ENCODE data around the gene PLA2R1.

Gene PLA2R1

GRCh38 chr2:160062292-160063005, at the start of gene PLA2R1:
Gene PLA2R1, minus strand, starts transcription at chr2:160062615. Its CDS starts 212 bp downstream, at chr2:160062403.
- no peak for DNase-seq

GRCh38 chr2:160110674-160111239, 48.3 kb upstream of the PLA2R1 start:
- DNase-seq = no peak

GRCh38 chr2:160109939-160110673, 47.7 kb upstream of the PLA2R1 start:
- peak; percentile 88 for DNase-seq

DNA sequence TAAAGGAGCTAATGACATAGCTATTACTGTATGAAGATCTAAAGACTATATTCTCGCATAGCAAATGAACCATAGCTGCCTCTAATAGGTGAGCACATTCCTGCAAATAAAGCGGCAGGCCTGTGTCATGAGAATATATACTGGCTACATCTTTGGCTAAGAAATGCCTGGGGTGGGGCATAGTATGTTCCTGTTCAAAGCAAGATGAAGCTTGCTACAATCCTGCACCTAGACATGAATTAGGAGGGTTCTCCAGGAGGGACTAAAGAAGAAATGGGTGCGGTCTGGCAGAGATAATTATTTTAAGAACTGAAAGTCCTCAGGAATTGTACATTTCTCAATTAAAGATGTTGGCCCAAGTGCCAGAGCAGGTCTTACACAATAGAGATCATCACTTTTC, 46.8 kb upstream of the PLA2R1 start:
- DNase-seq = no peak

DNA sequence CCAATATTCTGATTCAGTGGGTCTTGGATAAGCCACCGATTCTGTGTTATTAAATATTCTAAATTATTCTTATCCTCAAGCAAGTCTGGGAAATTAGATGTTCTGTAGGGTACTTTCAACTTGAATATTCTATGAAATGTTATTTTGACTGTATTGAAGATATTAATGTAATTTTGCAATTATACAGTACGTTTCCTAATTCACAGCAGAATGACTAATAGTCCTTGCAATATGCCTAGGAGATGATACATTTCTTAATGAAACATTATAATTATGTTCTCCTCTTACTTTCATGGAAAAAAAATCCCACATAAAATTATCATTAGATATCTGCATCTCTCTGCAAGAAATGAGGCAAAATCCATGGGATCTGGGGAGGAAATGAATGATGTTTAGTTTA, 46.2 kb upstream of the PLA2R1 start:
- DNase-seq = peak; percentile 13

DNA sequence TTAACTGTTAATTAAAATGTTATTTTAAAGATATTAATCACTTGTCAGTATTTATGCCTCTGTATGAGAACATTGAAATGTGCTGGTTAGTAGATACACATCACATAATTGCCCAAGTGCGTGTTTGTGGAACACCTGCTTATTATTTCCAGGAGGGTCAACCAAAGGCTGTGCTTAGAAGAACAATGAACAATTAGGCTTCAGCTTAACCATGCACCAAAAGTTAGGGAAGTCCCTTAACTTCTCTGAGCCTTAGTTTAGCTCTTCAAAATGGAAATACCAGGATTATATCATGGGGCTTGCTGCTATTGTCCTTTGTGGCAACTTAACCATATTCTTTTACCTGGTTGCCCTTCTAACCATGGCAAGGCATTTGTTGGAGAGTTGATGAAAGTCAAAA, 43.0 kb upstream of the PLA2R1 start:
- no peak for DNase-seq

DNA sequence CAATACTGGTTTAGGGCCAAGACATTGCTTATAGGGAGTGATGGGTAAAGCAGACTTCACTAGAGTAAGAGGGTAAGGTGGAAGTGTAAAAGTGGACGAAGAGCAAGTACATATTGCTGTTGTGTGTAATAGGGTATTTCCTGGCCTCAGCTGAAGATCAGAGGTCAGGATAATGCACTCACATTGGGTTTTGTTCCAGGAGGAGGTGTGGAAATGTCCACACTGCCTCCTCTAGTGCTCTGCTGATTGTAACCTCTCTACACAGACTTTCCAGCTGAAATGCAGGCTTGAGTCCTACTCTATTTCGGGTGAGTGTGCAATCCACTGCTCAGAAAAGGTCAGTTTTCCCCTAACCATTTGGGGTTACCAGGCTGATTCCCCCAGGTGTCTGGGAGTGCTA, 41.7 kb upstream of the PLA2R1 start:
- no peak for DNase-seq

DNA sequence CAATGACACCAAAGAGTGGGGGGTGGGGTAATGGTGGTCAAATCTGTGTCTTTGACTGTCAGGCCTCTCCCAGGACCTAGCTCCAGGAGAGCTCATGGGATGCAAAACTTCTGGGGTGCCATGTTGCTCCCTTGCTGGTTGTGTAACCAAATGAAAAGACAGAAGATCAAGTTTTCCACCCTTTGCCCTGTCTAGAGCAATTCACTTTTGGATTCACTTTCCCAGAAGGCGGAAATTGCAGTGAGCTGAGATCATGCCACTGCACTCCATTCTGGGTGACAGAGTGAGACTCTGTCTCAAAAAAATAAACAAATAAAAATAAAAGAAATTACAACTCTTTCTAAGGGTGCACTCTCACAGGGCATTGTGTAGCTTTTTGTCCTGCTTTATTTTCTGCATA, 34.9 kb upstream of the PLA2R1 start:
- DNase-seq = no peak

GRCh38 chr2:160096409-160096808, 34.0 kb upstream of the PLA2R1 start:
- peak; percentile 74 for DNase-seq

DNA sequence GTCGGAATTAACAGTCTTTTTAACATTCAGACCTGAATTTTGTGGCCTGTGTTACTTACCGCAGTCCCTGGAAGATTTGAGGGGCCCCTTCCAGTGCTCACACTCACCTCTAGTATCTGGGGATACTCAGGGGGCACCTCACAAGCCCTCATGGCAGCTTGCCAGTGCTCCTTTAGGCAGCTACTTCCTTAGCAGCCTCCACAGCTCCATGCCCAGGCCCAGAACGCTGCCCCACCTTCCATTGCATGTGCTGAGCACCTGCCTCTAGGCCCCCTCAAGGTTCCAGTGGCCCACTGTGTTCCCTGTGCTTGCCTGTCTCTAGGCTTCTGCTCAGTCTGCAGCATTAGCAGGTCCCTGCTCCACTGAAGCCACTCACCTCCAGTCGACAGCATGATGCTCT, 30.0 kb upstream of the PLA2R1 start:
- DNase-seq = no peak

DNA sequence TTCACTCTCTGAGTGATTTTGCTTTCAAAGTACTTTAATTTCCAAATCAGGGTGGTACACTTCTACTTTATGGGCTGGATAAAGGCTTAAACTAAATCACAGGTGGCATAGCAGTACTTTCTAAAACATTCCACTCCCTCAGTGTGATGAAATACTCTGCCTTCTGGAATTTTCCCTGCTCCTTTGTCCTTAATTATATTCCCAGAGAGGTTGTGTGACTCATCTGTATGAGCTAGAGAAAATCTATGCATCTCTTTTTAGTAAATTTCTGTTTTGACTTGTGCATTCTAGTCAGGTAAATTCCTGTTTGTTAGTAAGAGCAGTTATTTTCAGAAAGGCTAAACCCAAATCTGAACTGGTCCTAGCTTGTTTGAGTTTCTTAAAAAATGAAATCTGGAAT, 29.0 kb upstream of the PLA2R1 start:
- no peak for DNase-seq

- peak; percentile 54 for DNase-seq
Observed at GRCh38 chr2:160087854-160088745, 25.7 kb upstream of the PLA2R1 start.

DNA sequence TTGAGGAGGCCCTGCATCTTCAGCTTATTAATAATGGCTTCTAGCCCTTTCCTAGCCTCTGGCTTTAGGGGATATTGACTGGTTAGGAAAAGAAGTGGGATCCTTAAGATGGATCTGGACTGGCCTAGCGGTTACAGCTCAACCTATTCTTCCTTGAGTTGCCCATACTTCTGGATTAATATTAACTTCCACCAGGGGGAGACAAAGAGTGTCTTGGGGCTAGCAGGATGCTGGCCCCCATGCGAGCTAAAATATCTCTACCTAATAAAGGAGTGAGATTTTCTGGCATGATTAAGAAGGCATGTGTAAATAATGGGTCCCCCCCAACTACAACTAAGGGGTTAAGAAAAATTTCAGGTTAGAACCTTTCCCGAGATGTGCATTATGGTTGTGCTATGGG, 23.2 kb upstream of the PLA2R1 start:
- no peak for DNase-seq

- no peak for DNase-seq
Observed at GRCh38 chr2:160077912-160078810, 15.7 kb upstream of the PLA2R1 start.

DNA sequence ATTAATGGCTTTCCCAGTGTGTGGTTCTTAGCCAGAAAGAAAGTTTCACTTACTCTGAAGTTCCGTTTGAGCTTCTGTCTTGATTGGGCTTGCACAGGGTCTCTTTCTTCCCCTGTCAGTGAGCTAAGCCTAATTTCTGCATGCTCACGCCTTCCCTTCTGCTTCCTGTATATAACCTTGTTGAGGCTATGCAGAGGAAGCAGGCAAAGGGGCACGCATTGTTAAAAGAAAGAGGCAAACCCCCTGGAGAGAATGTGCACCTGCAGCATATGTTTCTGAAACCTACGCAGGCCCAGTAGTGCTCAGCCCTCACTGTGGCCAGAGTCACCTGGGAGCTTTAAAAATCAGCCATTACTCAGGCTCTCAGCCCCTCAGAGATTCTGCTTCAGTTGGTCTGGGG, 14.5 kb upstream of the PLA2R1 start:
- no peak for DNase-seq

DNA sequence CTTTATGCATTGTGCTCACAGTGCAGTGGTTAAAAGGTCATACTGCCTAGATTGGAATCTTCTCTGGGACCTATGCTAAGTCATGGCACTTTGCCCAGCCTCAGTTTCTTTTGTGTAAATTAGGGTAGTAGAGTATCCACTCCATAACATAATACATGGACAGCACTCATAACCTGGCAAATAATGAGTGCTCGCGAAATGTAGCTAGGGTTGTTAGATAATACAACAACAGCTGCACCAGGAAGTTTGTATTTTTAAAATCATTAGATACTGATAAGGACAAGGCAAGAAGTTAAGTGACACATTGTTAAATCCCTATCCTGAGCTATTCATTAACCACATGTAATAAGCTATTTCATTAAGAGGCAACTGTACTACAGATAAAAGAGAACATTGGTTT, 13.8 kb upstream of the PLA2R1 start:
- no peak for DNase-seq

DNA sequence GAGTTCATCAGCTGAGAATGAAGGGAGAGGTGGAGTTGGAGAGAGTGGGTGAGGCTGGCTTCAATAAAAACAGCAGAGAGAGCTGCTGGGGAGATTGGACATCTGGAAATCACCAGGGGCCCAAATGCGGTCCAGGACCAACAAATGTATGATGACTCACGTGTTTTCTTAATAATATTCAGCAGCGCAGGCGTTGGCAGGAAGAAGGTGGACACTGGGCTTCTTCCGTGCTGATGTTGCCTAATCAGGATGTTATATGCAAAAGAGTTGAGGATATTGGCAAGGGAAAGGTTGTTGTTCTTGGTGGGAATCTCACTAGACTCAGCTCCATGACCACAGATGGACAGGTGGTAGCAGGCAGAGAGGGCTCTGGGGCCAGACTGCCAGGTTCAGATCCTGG, 12.8 kb upstream of the PLA2R1 start:
- DNase-seq = peak; percentile 27

GRCh38 chr2:160073284-160073888, 11.0 kb upstream of the PLA2R1 start:
- DNase-seq = no peak

DNA sequence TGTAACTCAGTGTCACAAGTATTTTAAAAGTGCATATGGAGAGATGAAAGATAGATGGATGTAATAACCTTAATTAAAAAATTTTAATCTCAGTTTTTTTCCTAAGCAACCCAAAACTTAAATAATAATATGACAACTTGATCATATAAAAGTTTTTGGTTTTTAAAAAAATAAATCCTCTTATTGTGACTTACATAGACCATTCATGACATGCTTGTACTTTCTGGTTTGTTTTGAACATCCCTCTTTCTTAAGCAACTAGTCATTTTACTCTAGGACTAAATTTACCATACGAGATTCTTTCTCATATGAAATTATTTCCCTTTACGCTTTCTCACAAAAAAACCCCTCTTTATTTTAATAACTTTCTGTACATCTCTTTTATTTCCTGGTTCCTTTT, 6.5 kb upstream of the PLA2R1 start:
- DNase-seq = no peak

DNA sequence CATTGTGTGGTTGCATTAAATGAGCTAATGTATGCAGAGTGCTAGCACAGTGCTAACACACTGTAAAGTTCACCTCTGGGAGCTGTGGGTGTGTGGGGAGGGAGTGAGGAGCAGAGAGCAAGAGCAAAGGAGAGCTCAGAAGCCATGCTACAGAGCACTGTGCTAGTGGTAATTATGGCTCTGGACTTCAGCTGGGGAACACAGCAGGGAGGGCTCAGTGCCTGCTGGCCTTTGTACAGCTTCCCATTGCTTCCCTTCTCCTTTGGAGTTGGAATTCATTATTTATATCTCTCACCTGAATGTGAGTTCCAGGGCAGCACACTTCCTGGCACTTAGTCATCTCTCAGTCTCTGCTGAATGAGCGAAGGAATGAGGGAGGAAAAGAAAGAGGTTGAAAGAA, 2.5 kb upstream of the PLA2R1 start:
- DNase-seq = no peak

GRCh38 chr2:160063879-160064612, 1.6 kb upstream of the PLA2R1 start:
- DNase-seq = no peak

Data from suppressor macrophage treated with lipopolysaccharide for 4 hours (primary cell).